Chondrocyte (in vitro differentiated cells): ENCODE measurements around the gene PCCA. TPM values are rescaled to one million over a fixed set of nuclear protein-coding genes. Genes with fewer than 3 reads are reported as not detected.
A peak's percentile ranks its signal among the peaks of the same experiment; 100 is the strongest.

Experiments used
- DNase-seq: peaks from one replicate; pipeline ENCODE4 v3.0.0; 2021; ENCODE audit warnings: mixed read lengths, low spot score
- H3K27ac Mint-ChIP-seq: one replicate; pipeline ENCODE4 v1.8.0; 2021; ENCODE audit warnings: mild to moderate bottlenecking, moderate library complexity, mixed read lengths; ENCODE audit not compliant: unreplicated experiment
- H3K27me3 Mint-ChIP-seq: 2 replicates; pipeline ENCODE4 v1.8.0; 2021; ENCODE audit warnings: low read depth, mixed read lengths
- H3K36me3 Mint-ChIP-seq: 2 replicates; pipeline ENCODE4 v1.8.0; 2021; ENCODE audit warnings: low read depth, mixed read lengths
- H3K4me1 Mint-ChIP-seq: 2 replicates; pipeline ENCODE4 v1.8.0; 2021; ENCODE audit warnings: low read depth, mild to moderate bottlenecking, mixed read lengths
- H3K4me3 Mint-ChIP-seq: one replicate; pipeline ENCODE4 v1.8.0; 2021; ENCODE audit warnings: mild to moderate bottlenecking, moderate library complexity, mixed read lengths; ENCODE audit not compliant: unreplicated experiment
- H3K9me3 Mint-ChIP-seq: 2 replicates; pipeline ENCODE4 v1.8.0; 2021; ENCODE audit warnings: low read depth, mixed read lengths
- CTCF ChIP-seq: fragments of 200-600 bp; sonication (generic); IDR thresholded peaks from 2 replicates; pipeline ENCODE4 v1.5.0; 2021; ENCODE audit warnings: antibody characterized with exemption, mild to moderate bottlenecking, moderate library complexity
- total RNA-seq: library from RNA; stranded (reverse); gene quantifications from 3 replicates; pipeline ENCODE4 v1.2.1, GENCODE V29; 2021

PCCA gene
- total RNA-seq, 1 donor from 2014 or later = 15.1 TPM

- no peaks in the 10 kb centered on the region for H3K4me1 Mint-ChIP-seq
- no peak overlapping the region for H3K27ac Mint-ChIP-seq
- DNase-seq = no peak
- H3K9me3 Mint-ChIP-seq = no peaks in the 10 kb centered on the region
- no peaks in the 10 kb centered on the region for H3K27me3 Mint-ChIP-seq
- no peak overlapping the region for H3K4me3 Mint-ChIP-seq
- peaks cover 2% of the 10 kb centered on the region for H3K36me3 Mint-ChIP-seq
- TF ChIP-seq CTCF = no peak
These were observed 173.5 kb downstream of the PCCA start for GRCh38 chr13:100262404-100262803.

GRCh38 chr13:100266026-100266425, 177.1 kb downstream of the PCCA start:
- no peak for TF ChIP-seq CTCF
- Mint-ChIP-seq H3K4me1 (peaks cover 7% of the 10 kb centered on the region), H3K9me3 (no peaks in the 10 kb centered on the region), H3K27me3 (no peaks in the 10 kb centered on the region), H3K36me3 (peaks cover 2% of the 10 kb centered on the region), H3K4me3 (no peak overlapping the region), H3K27ac (no peak overlapping the region)
- no peak for DNase-seq

GRCh38 chr13:100269837-100270236, 180.9 kb downstream of the PCCA start:
- peak overlapping the region; percentile 38 for H3K27ac Mint-ChIP-seq
- DNase-seq = no peak
- no peak overlapping the region for H3K4me3 Mint-ChIP-seq
- no peak for TF ChIP-seq CTCF
- H3K27me3 Mint-ChIP-seq = no peaks in the 10 kb centered on the region
- H3K9me3 Mint-ChIP-seq = no peaks in the 10 kb centered on the region
- H3K4me1 Mint-ChIP-seq = peaks cover 7% of the 10 kb centered on the region
- H3K36me3 Mint-ChIP-seq = peaks cover 5% of the 10 kb centered on the region

GRCh38 chr13:100273138-100273537, 184.2 kb downstream of the PCCA start:
- Mint-ChIP-seq H3K9me3 (no peaks in the 10 kb centered on the region), H3K4me3 (no peak overlapping the region), H3K27me3 (no peaks in the 10 kb centered on the region), H3K4me1 (peaks cover 13% of the 10 kb centered on the region), H3K36me3 (peaks cover 6% of the 10 kb centered on the region), H3K27ac (no peak overlapping the region)
- no peak for DNase-seq
- TF ChIP-seq CTCF = no peak

GRCh38 chr13:100273552-100273951, 184.7 kb downstream of the PCCA start:
- Mint-ChIP-seq H3K4me1 (peaks cover 13% of the 10 kb centered on the region), H3K9me3 (no peaks in the 10 kb centered on the region), H3K36me3 (peaks cover 6% of the 10 kb centered on the region), H3K4me3 (no peak overlapping the region), H3K27me3 (no peaks in the 10 kb centered on the region), H3K27ac (no peak overlapping the region)
- DNase-seq = no peak
- no peak for TF ChIP-seq CTCF
